HEK293T (cell line): ENCODE results near the gene PCDH1.

ENCODE experiments used
- HDGF ChIP-seq: fragments of 450-650 bp; IDR thresholded peaks from 2 replicates; pipeline ENCODE4 v1.6.1; 2017; ENCODE audit warnings: antibody characterized with exemption, borderline replicate concordance
- SP1 ChIP-seq: fragments of 450-650 bp; IDR thresholded peaks from 2 replicates; pipeline ENCODE4 v1.6.1; 2017

- no peak for TF ChIP-seq SP1
- TF ChIP-seq HDGF: no peak
Measured at GRCh38 chr5:141807732-141808131, 70.5 kb downstream of the PCDH1 start.
